ENCODE results near the gene HOXA6. TPM values are rescaled to one million over a fixed set of nuclear protein-coding genes. Genes with fewer than 3 reads are reported as not detected.
A peak's percentile ranks its signal among the peaks of the same experiment; 100 is the strongest.

Gene HOXA6
- total RNA-seq, 2 donors from 2014 or later = 6.9 to 7.5 TPM

- intact Hi-C loops (cut with DNase I) = no loop called here
- H3K4me1 ChIP-seq (replicated peaks) = no peaks in the 10 kb centered on the region
Observed at GRCh38 chr7:27140126-27140857, 7.3 kb downstream of the HOXA6 start.

GRCh38 chr7:27139334-27140125, 8.0 kb downstream of the HOXA6 start:
- Histone ChIP-seq H3K4me3 (peak overlapping the region in 1 of 2 donors; percentile 16), H3K36me3 (no peaks in the 10 kb centered on the region), H3K27ac (peak overlapping the region in 1 of 2 donors; percentile 27), H3K27me3 (replicated peaks; ENCODE audit: insufficient read depth) (no peaks in the 10 kb centered on the region), H3K4me1 (replicated peaks) (no peaks in the 10 kb centered on the region), H3K9me3 (no peaks in the 10 kb centered on the region)
- DNase-seq (ENCODE audit: low spot score) = no peak
- TF ChIP-seq POLR2AphosphoS5 (IDR thresholded peaks at IDR 0.05) (no peak), POLR2A (IDR thresholded peaks at IDR 0.05) (no peak), CTCF (IDR thresholded peaks at IDR 0.05) (no peak)
- WGBS = 70% methylated on average over 48 of the region's 53 CpGs
- intact Hi-C loops (cut with DNase I) = no loop called here

More at GRCh38 chr7:27140126-27140857, 7.3 kb downstream of the HOXA6 start:
- 63% methylated on average over 15 of the region's 15 CpGs for WGBS
- Histone ChIP-seq H3K27me3 (replicated peaks; ENCODE audit: insufficient read depth) (no peaks in the 10 kb centered on the region), H3K4me3 (no peak overlapping the region), H3K9me3 (no peaks in the 10 kb centered on the region), H3K27ac (no peak overlapping the region), H3K36me3 (no peaks in the 10 kb centered on the region)
- TF ChIP-seq POLR2AphosphoS5 (IDR thresholded peaks at IDR 0.05) (no peak), POLR2A (IDR thresholded peaks at IDR 0.05) (no peak), CTCF (IDR thresholded peaks at IDR 0.05) (no peak)
- no peak for DNase-seq (ENCODE audit: low spot score)

- intact Hi-C loops (cut with DNase I) = no loop called here
- no peaks in the 10 kb centered on the region for H3K36me3 ChIP-seq
- no peaks in the 10 kb centered on the region for H3K27me3 ChIP-seq (replicated peaks; ENCODE audit: insufficient read depth)
- TF ChIP-seq POLR2A (IDR thresholded peaks at IDR 0.05) (no peak), POLR2AphosphoS5 (IDR thresholded peaks at IDR 0.05) (no peak), CTCF (IDR thresholded peaks at IDR 0.05) (no peak)
- H3K9me3 ChIP-seq = no peaks in the 10 kb centered on the region
- WGBS = 70% methylated on average over 11 of the region's 11 CpGs
- peak overlapping the region in 1 of 2 donors; percentile 37 for H3K27ac ChIP-seq
- no peak overlapping the region for H3K4me3 ChIP-seq
- H3K4me1 ChIP-seq (replicated peaks) = no peaks in the 10 kb centered on the region
- DNase-seq (ENCODE audit: low spot score) = no peak
Observed at GRCh38 chr7:27138985-27139333, 8.6 kb downstream of the HOXA6 start.

GRCh38 chr7:27138472-27138871, 9.1 kb downstream of the HOXA6 start:
- 85% methylated on average over 1 of the region's 1 CpG for whole genome bisulfite sequencing
- no peaks in the 10 kb centered on the region for H3K4me1 ChIP-seq (replicated peaks)
- no peak overlapping the region for H3K4me3 ChIP-seq
- no peaks in the 10 kb centered on the region for H3K36me3 ChIP-seq
- intact Hi-C loops (cut with DNase I) = no loop called here
- TF ChIP-seq CTCF (IDR thresholded peaks at IDR 0.05) (no peak), POLR2AphosphoS5 (IDR thresholded peaks at IDR 0.05) (no peak), POLR2A (IDR thresholded peaks at IDR 0.05) (no peak)
- DNase-seq (ENCODE audit: low spot score) = no peak
- peak overlapping the region in 1 of 2 donors; percentile 37 for H3K27ac ChIP-seq
- no peaks in the 10 kb centered on the region for H3K27me3 ChIP-seq (replicated peaks; ENCODE audit: insufficient read depth)
- H3K9me3 ChIP-seq = no peaks in the 10 kb centered on the region
